Globus pallidus (tissue), 1 donor: ENCODE measurements around the gene E2F4.
A peak's percentile ranks its signal among the peaks of the same experiment; 100 is the strongest.

Experiments used
- DNase-seq: peaks from one replicate; pipeline ENCODE4 v3.0.0-alpha.2; 2015; ENCODE audit warnings: low spot score

E2F4 gene

GRCh38 chr16:67157892-67158635, 33.9 kb upstream of the E2F4 start:
- no peak for DNase-seq

GRCh38 chr16:67158637-67159600, 33.0 kb upstream of the E2F4 start:
- DNase-seq: no peak

GRCh38 chr16:67161595-67162058, 30.3 kb upstream of the E2F4 start:
- DNase-seq: no peak

- no peak for DNase-seq
Measured at GRCh38 chr16:67162506-67163163, 29.3 kb upstream of the E2F4 start.

DNA sequence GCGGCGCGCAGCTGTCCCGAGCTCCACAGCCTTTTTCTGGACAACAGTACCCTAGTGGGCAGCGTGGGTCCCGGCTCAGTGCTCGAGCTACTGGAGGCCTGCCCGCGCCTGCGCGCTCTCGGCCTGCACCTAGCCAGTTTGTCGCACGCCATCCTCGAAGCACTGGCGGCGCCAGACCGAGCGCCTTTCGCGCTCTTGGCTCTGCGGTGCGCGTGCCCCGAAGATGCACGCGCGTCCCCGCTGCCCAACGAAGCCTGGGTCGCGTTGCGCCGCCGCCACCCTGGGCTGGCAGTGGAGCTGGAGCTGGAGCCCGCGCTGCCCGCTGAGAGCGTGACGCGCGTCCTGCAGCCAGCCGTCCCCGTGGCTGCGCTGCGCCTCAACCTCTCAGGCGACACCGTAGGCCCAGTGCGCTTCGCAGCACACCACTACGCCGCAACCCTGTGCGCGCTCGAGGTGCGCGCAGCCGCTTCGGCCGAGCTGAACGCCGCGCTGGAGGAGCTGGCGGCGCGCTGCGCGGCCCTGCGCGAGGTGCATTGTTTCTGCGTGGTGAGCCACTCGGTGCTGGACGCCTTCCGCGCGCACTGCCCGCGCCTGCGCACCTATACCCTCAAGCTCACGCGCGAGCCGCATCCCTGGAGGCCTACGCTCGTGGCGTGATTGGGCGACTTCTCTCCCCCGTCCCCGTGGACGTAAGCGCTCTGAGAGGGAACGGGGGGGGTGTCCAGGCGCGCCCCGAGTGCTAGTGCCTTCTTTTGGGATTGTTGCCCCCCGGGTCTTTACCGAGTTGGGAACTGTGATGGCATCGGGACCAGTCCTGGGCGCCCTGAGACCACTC, 28.6 kb upstream of the E2F4 start:
- no peak for DNase-seq

DNA sequence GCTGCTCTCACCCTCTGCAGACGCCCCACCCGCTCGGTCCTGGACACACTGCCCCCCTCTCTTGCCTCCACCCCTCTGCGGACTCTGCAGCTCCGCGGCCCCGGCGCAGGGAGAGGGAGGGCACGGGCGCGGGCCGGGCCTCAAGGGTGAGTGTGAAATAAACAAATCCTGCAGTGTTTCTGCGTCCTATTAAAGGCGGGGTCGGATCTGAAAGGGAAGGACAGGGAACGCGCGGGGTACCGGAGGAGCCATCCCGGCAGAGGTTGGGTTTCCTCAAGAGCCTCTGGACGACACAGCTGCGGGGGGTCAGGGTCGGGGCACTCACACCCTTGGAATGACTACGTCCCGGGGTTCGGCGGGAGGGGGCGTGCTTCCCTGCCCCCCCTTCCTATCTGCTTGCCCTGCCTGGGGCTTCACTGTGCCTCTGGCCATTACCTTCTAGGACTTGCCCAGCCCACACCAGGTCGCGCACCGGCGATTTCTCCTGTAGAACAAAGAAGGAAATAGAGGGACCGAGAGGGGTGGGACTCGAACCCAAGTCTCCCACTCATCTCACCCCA, 27.9 kb upstream of the E2F4 start:
- DNase-seq: no peak

DNA sequence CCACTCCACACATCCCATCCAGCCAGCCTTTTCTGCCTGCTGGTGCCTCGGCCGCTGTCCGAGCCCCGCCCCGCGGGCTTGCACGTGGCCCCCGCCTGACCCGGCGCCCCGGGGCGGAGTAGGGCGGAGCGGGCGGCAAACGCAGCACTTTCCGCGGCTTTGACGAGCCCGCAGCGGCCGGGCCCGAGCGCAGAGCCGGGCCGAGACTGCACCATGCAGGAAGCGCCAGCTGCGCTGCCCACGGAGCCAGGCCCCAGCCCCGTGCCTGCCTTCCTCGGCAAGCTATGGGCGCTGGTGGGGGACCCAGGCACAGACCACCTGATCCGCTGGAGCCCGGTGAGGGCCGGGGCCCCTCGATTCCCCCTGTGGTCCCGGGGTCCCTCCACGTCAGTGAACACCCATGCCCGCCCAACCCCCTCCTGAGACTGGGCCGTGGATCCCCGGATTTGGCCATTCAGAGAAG, 27.3 kb upstream of the E2F4 start, which contains the start of gene HSF4:
Gene HSF4 (plus strand): TSS at position 147 of the 463 bp plus-strand sequence. CDS start 67 bp downstream, at position 214.
- DNase-seq: no peak

- DNase-seq: no peak
Measured at GRCh38 chr16:67165121-67166078, 26.6 kb upstream of the E2F4 start.

- no peak for DNase-seq
Measured at GRCh38 chr16:67166110-67166547, 25.8 kb upstream of the E2F4 start.

DNA sequence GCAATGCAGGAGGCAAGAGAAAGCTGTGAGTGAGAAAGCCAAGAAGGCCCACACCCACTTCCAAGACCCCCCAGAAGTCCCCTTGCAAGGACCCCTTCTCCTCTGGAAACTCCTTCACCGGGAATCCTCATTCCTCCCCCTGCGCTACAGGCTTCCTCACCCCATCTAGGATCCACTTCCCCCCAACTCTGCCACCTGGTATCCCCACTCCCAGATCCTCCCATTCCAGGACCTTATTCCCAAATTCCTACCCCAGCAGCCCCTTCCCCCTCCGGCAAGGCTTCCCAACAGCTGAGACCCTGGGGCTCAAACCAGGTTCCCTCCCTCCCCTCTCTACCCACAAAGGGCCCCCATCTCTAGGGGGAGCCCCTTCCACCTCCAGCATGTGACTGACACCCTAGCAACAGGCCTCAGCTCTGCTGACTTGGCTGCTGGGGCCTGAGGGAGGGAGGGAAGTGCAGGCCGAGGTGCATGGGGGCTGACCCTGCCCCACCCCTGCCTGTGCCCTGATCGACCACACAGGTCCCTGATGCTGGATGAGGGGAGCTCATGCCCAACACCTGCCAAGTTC, 25.3 kb upstream of the E2F4 start:
- no peak for DNase-seq

- DNase-seq: no peak
Measured at GRCh38 chr16:67167588-67167987, 24.4 kb upstream of the E2F4 start.

GRCh38 chr16:67169011-67169451, 22.9 kb upstream of the E2F4 start:
- DNase-seq: no peak

DNA sequence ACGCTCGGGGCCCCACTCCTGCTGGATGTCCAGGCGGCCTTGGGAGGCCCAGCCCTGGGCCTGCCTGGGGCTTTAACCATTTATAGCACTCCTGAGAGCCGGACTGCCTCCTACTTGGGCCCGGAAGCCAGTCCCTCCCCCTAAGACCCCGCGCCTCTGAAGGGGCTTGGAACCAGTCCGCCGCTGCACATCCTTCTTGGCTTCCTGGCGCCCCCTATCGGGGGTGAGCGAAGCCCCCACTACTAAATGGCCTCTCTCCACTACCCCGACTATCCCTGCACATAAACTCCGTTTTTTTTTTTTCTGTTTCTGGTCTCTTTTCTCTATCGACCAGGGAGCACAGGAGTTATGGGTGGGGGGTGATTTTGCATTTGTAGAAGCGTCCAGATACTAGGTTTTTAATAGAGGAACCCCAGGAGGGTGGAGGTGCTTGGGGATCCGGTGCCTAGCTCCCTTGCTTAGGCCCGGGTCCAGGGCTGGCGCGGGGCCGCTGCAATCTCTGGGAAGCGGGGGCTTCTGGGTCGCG, 22.2 kb upstream of the E2F4 start:
- DNase-seq: no peak

GRCh38 chr16:67170168-67170948, 21.6 kb upstream of the E2F4 start, which contains the start of gene NOL3:
NOL3 (plus strand) TSS chr16:67170538.
- peak; percentile 75 for DNase-seq

GRCh38 chr16:67170949-67171649, 20.9 kb upstream of the E2F4 start:
- DNase-seq: no peak

- DNase-seq: no peak
Measured at GRCh38 chr16:67173323-67173722, 18.6 kb upstream of the E2F4 start.
